Vagina (tissue), 2 donors: ENCODE data around the gene PRKCG. TPM values are rescaled to one million over a fixed set of nuclear protein-coding genes. Genes with fewer than 3 reads are reported as not detected.

Experiments used
- DNase-seq, 2 donors: peaks; one replicate each; pipeline ENCODE4 v3.0.0-alpha.2; 2017; ENCODE audit errors: extremely low spot score in 2 of 2
- H3K27ac ChIP-seq: fragments of 200-600 bp; sonication (generic); one replicate; pipeline ENCODE4 v1.5.1; 2019
- H3K27me3 ChIP-seq: fragments of 200-600 bp; sonication (generic); one replicate; pipeline ENCODE4 v1.5.1; 2019
- H3K36me3 ChIP-seq, 2 donors: fragments of 200-600 bp; sonication (generic); one replicate each; pipeline ENCODE4 v1.5.1; 2017 to 2019
- H3K4me1 ChIP-seq: fragments of 200-600 bp; sonication (generic); one replicate; pipeline ENCODE4 v1.5.1; 2019
- H3K4me3 ChIP-seq, 2 donors: fragments of 200-600 bp; sonication (generic); 1 replicate in 1 of 2; 2 replicates in 1 of 2; pipeline ENCODE4 v1.5.1; 2016 to 2019
- H3K9me3 ChIP-seq: fragments of 200-600 bp; sonication (generic); one replicate; pipeline ENCODE4 v1.5.1; 2019
- POLR2A ChIP-seq, 2 donors: fragments of 450-650 bp; IDR thresholded peaks; one replicate each; pipeline ENCODE4 v1.6.1; 2017; ENCODE audit warnings: antibody characterized with exemption in 2 of 2, mild to moderate bottlenecking in 2 of 2, moderate library complexity in 2 of 2
- POLR2AphosphoS5 ChIP-seq, 2 donors: sonication (generic); formaldehyde crosslinking; IDR thresholded peaks; one replicate each; pipeline ENCODE4 v1.9.0; 2017; ENCODE audit warnings: antibody characterized with exemption in 2 of 2, mild to moderate bottlenecking in 2 of 2, low read depth in 1 of 2; ENCODE audit not compliant: insufficient read depth in 1 of 2
- intact Hi-C: fragments of 100-400 bp; cut with DNase I; formaldehyde crosslinking; loops from one replicate; pipeline ENCODE4 v1.15.1; 2023
- total RNA-seq: library from RNA; depleted of rRNA; stranded (reverse); fragments of >200 nt; gene quantifications from one replicate; pipeline ENCODE4 v1.2.3, GENCODE V29; 2016
- TF ChIP-seq, protein P1 (sequence below), 3 experiments: fragments of 450-650 bp in 2 of 3; fragments of 200-600 bp in 1 of 3; sonication (generic) in 1 of 3; IDR thresholded peaks; one replicate each; pipeline ENCODE4 v1.5.1; 2017 to 2019; ENCODE audit warnings: antibody characterized with exemption in 3 of 3, mild to moderate bottlenecking in 2 of 3, moderate library complexity in 2 of 3

Gene PRKCG
- total RNA-seq, 1 donor from 2014 or later, result not detected

DNA sequence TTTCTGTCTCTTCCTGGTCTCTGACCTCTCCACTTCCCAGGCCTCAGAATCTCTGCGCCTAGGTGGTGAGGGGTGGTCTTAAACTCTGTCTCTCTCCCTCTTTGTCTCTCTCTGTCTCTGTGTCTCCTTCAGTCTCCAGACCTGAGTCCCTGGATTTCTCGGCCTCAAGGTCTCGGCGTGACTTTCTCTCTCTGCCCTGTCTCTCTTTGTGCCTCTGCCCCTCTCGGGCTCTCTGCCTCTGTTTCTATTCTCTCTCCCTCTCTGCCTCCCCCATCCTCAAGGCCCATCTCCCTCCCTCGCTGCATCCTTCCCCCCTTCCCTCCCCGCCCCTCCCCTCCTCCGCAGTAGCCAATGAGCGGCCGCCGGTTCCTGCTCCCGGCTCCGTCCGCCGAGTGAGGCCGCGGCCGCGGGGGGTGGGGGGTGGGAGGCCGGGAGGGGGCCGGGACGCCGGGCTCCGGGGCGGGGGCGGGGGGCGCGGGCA is 27.0 kb downstream of the PRKCG start, which contains the start of gene CACNG7:
CACNG7 (plus strand) TSS at position 344 of the 481 bp plus-strand sequence. CDS start 3,554 bp downstream, outside the sequence.
- Histone ChIP-seq H3K4me1 (peaks cover 24% of the 10 kb centered on the region), H3K27me3 (peaks cover 34% of the 10 kb centered on the region), H3K27ac (no peak within 1 kb of the TSS), H3K36me3 (no peaks in the 10 kb centered on the region), H3K9me3 (no peaks in the 10 kb centered on the region), H3K4me3 (no peak within 1 kb of the TSS)
- DNase-seq, result no peak
- no peak for TF ChIP-seq POLR2AphosphoS5 (IDR thresholded peaks at IDR 0.05; ENCODE audit: insufficient read depth in 1 of 2, low read depth in 1 of 2)
- no peak for TF ChIP-seq POLR2A (IDR thresholded peaks at IDR 0.05)
- TF ChIP-seq, protein P1, sequence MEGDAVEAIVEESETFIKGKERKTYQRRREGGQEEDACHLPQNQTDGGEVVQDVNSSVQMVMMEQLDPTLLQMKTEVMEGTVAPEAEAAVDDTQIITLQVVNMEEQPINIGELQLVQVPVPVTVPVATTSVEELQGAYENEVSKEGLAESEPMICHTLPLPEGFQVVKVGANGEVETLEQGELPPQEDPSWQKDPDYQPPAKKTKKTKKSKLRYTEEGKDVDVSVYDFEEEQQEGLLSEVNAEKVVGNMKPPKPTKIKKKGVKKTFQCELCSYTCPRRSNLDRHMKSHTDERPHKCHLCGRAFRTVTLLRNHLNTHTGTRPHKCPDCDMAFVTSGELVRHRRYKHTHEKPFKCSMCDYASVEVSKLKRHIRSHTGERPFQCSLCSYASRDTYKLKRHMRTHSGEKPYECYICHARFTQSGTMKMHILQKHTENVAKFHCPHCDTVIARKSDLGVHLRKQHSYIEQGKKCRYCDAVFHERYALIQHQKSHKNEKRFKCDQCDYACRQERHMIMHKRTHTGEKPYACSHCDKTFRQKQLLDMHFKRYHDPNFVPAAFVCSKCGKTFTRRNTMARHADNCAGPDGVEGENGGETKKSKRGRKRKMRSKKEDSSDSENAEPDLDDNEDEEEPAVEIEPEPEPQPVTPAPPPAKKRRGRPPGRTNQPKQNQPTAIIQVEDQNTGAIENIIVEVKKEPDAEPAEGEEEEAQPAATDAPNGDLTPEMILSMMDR (IDR thresholded peaks at IDR 0.05), result no peak
- intact Hi-C loops, result no loop called here

DNA sequence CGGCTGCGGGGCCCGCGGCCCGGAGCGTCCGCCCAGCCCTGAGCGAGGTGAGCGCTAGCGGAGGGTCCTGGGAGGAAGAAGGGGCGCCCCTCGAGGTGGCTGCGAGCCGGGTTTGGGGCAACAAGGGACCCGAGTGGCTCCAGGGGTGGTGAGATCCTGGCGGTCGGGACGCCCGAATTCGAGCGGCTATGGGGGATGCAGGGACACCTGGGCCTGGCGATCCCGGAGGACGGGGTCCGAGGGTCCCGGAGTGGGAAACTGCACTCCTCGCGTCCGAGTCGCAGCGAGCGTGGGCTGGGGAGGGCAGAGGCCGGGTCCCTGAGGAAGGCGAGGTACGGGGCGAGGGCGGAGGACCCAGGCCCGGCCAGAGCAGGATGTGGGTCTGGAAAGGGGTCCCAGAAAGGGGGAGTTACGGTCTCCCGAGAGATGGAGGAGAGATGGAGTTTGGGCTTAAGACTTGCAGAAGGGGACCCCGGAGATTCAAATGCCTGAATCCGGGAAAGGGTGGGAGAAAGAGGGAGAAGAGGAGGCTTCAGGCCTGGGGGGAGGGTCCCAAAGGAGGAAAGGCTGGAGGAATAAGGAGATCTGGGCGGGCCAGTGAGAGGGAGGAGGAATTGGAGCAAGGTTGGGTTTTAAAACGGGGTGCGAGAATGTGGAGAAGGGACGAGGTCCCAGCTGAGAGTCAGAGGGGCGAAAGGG is 27.6 kb downstream of the PRKCG start:
- Histone ChIP-seq H3K36me3 (no peaks in the 10 kb centered on the region), H3K27ac (no peak overlapping the region), H3K27me3 (peaks cover 34% of the 10 kb centered on the region), H3K9me3 (no peaks in the 10 kb centered on the region), H3K4me1 (peaks cover 24% of the 10 kb centered on the region), H3K4me3 (no peak overlapping the region)
- intact Hi-C loops, result no loop called here
- TF ChIP-seq, protein P1 (IDR thresholded peaks at IDR 0.05), result no peak
- no peak for TF ChIP-seq POLR2AphosphoS5 (IDR thresholded peaks at IDR 0.05; ENCODE audit: insufficient read depth in 1 of 2, low read depth in 1 of 2)
- TF ChIP-seq POLR2A (IDR thresholded peaks at IDR 0.05), result no peak
- no peak for DNase-seq

DNA sequence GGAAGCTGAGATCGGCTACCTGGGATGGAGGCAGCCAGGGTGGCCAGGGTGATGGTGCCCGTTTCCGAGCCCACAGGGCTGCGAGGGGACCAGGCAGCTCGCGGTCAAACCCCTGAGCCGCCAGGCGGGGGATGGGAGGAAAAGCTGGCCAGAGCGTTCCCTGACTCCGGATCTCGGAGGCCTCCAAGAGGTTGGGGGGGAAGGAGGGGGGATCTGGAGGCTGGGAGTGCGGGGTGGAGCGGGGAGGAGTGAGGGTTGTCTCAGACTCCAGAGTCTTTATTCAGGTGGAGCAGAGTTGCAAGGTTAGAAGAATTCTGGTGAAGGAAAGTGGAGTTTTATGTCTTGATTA is 28.1 kb downstream of the PRKCG start:
- TF ChIP-seq POLR2A (IDR thresholded peaks at IDR 0.05) (no peak), POLR2AphosphoS5 (IDR thresholded peaks at IDR 0.05; ENCODE audit: insufficient read depth in 1 of 2, low read depth in 1 of 2) (no peak)
- TF ChIP-seq, protein P1 (IDR thresholded peaks at IDR 0.05), result no peak
- Histone ChIP-seq H3K4me1 (peaks cover 24% of the 10 kb centered on the region), H3K27ac (no peak overlapping the region), H3K27me3 (peaks cover 34% of the 10 kb centered on the region), H3K36me3 (no peaks in the 10 kb centered on the region), H3K9me3 (no peaks in the 10 kb centered on the region), H3K4me3 (no peak overlapping the region)
- no peak for DNase-seq
- intact Hi-C loops, result no loop called here

DNA sequence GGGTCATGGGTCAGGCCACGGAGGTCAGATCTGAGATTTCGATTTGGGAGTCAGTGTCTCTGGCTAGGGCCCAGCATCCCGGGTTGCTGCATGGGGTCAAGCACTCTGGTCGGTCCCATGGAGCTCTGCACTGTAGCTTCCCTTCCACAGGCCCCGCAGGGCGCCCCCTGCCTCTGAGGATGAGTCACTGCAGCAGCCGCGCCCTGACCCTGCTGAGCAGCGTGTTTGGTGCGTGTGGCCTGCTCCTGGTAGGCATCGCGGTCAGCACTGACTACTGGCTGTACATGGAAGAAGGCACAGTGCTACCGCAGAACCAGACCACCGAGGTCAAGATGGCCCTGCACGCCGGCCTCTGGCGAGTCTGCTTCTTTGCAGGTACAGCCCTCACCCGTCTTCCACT is 30.7 kb downstream of the PRKCG start:
- Histone ChIP-seq H3K36me3 (no peaks in the 10 kb centered on the region), H3K9me3 (no peaks in the 10 kb centered on the region), H3K27ac (no peak overlapping the region), H3K4me1 (peaks cover 10% of the 10 kb centered on the region), H3K27me3 (peaks cover 20% of the 10 kb centered on the region), H3K4me3 (no peak overlapping the region)
- TF ChIP-seq, protein P1 (IDR thresholded peaks at IDR 0.05), result no peak
- TF ChIP-seq POLR2AphosphoS5 (IDR thresholded peaks at IDR 0.05; ENCODE audit: insufficient read depth in 1 of 2, low read depth in 1 of 2), result no peak
- TF ChIP-seq POLR2A (IDR thresholded peaks at IDR 0.05), result no peak
- intact Hi-C loops, result no loop called here
- no peak for DNase-seq

DNA sequence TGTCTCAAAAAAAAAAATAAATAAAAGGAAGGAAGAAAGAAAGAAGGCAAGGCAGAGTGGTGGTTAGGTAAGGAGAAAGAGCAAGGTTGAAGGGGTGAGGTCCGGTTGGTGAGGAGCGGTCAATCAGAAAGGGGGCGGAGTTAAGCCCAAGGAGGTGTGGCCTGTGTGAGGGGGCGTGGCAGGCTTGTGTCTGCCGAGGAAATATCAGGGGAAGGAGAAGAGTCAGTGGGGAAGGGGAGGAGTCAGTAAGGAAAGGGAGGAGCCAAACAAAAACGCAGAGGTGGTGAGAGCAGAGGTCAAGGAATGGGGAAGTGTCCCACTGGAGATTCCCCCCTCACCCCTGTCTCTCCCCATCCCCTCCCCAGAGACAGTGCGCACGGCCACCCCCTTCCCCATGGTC is 33.0 kb downstream of the PRKCG start:
- Histone ChIP-seq H3K36me3 (no peaks in the 10 kb centered on the region), H3K27ac (no peak overlapping the region), H3K4me3 (no peak overlapping the region), H3K27me3 (peaks cover 3% of the 10 kb centered on the region), H3K4me1 (no peaks in the 10 kb centered on the region), H3K9me3 (no peaks in the 10 kb centered on the region)
- TF ChIP-seq POLR2AphosphoS5 (IDR thresholded peaks at IDR 0.05; ENCODE audit: insufficient read depth in 1 of 2, low read depth in 1 of 2) (no peak), POLR2A (IDR thresholded peaks at IDR 0.05) (no peak)
- TF ChIP-seq, protein P1 (IDR thresholded peaks at IDR 0.05), result no peak
- no peak for DNase-seq
- intact Hi-C loops, result no loop called here
